NOMO-1 treated with dmso at 0.1 percent for 144 hours (cell line): ENCODE results near the gene ATP6V1A.
"Not testable (repeated sequence)": the region's sequence is repeated elsewhere in the genome, so short reads cannot be mapped to it uniquely, and the experiment has no call there.

ENCODE experiments used
- DNase-seq: peaks from one replicate; lab custom pipeline; 2025; ENCODE audit not compliant: unreplicated experiment; lab: John Stamatoyannopoulos, UW

ATP6V1A gene

GRCh38 chr3:113812854-113813253 lies 66.0 kb downstream of the ATP6V1A start:
- no peak for DNase-seq

- no peak for DNase-seq
These were observed 73.0 kb downstream of the ATP6V1A start for GRCh38 chr3:113819866-113820265.

- DNase-seq: no peak
These were observed 78.3 kb downstream of the ATP6V1A start for GRCh38 chr3:113825090-113825489.

- DNase-seq: peak; percentile 26
These were observed 81.8 kb downstream of the ATP6V1A start for GRCh38 chr3:113828600-113828999.

- no peak for DNase-seq
These were observed 82.9 kb downstream of the ATP6V1A start for GRCh38 chr3:113829576-113830354.

GRCh38 chr3:113831103-113831355 lies 84.2 kb downstream of the ATP6V1A start:
- no peak for DNase-seq

GRCh38 chr3:113832477-113833164 lies 85.8 kb downstream of the ATP6V1A start:
- DNase-seq: no peak

GRCh38 chr3:113834983-113835382 lies 88.1 kb downstream of the ATP6V1A start:
- DNase-seq: no peak

- peak; percentile 93 for DNase-seq
These were observed 91.9 kb downstream of the ATP6V1A start, which contains the start of gene GRAMD1C for GRCh38 chr3:113838631-113839209. GRAMD1C (plus strand) TSS chr3:113838788; CDS start chr3:113838910, 122 bp downstream.

GRCh38 chr3:113839551-113839950 lies 92.7 kb downstream of the ATP6V1A start:
- no peak for DNase-seq

- DNase-seq: no peak
These were observed 97.9 kb downstream of the ATP6V1A start for GRCh38 chr3:113844622-113845222.

GRCh38 chr3:113847247-113847646 lies 100.4 kb downstream of the ATP6V1A start:
- no peak for DNase-seq

GRCh38 chr3:113847664-113848461 lies 101.0 kb downstream of the ATP6V1A start:
- no peak for DNase-seq

- not testable (repeated sequence) for DNase-seq
These were observed 102.2 kb downstream of the ATP6V1A start for GRCh38 chr3:113849071-113849470.

GRCh38 chr3:113849841-113850240 lies 103.0 kb downstream of the ATP6V1A start:
- not testable (repeated sequence) for DNase-seq

GRCh38 chr3:113850391-113850790 lies 103.6 kb downstream of the ATP6V1A start:
- DNase-seq: not testable (repeated sequence)

- DNase-seq: no peak
These were observed 105.7 kb downstream of the ATP6V1A start for GRCh38 chr3:113852506-113852905.
